Upper lobe of left lung (tissue), 6 donors: ENCODE data around the gene HIVEP3. TPM values are rescaled to one million over a fixed set of nuclear protein-coding genes. Genes with fewer than 3 reads are reported as not detected.

Experiments
- ATAC-seq, 2 donors: fragments of 200-7000 bp; cut with Tn5 transposase; one replicate each; pipeline ENCODE4 v1.9.1; 2022; ENCODE audit warnings: mild to moderate bottlenecking in 2 of 2, moderate library complexity in 2 of 2; ENCODE audit not compliant: low FRiP score in 2 of 2
- DNase-seq, 2 donors: peaks; one replicate each; pipeline ENCODE4 v3.0.0-alpha.2; 2019 to 2020
- H3K27ac ChIP-seq, 4 donors: fragments of 200-600 bp; sonication (generic); one replicate each; pipeline ENCODE4 v1.5.1; 2016 to 2019
- H3K27me3 ChIP-seq, 4 donors: fragments of 200-600 bp; sonication (generic); one replicate each; pipeline ENCODE4 v1.5.1; 2017 to 2019
- H3K36me3 ChIP-seq, 4 donors: fragments of 200-600 bp; sonication (generic); one replicate each; pipeline ENCODE4 v1.5.1; 2016 to 2019
- H3K4me1 ChIP-seq, 4 donors: fragments of 200-600 bp; sonication (generic); one replicate each; pipeline ENCODE4 v1.5.1; 2018 to 2019
- H3K4me3 ChIP-seq, 4 donors: fragments of 200-600 bp; sonication (generic); one replicate each; pipeline ENCODE4 v1.5.1; 2017 to 2019; ENCODE audit warnings: mild to moderate bottlenecking in 2 of 4, moderate library complexity in 1 of 4
- H3K9me3 ChIP-seq, 4 donors: fragments of 200-600 bp; sonication (generic); one replicate each; pipeline ENCODE4 v1.5.1; 2018 to 2019
- EP300 ChIP-seq, 4 donors: sonication (generic); formaldehyde crosslinking; IDR thresholded peaks; one replicate each; pipeline ENCODE4 v1.5.1; 2017; ENCODE audit warnings: antibody characterized with exemption in 4 of 4, control low read depth in 2 of 4
- POLR2A ChIP-seq, 4 donors: fragments of 450-650 bp; IDR thresholded peaks; one replicate each; pipeline ENCODE4 v1.5.1; 2016 to 2017; ENCODE audit warnings: antibody characterized with exemption in 4 of 4, mild to moderate bottlenecking in 2 of 4
- POLR2AphosphoS5 ChIP-seq, 2 donors: sonication (generic); formaldehyde crosslinking; IDR thresholded peaks; one replicate each; pipeline ENCODE4 v1.5.1; 2017; ENCODE audit warnings: antibody characterized with exemption in 2 of 2
- WGBS, 2 donors: methylation state at CpG; one replicate each; pipeline ENCODE4 v1.1.5; 2017 to 2018; 5-methylcytosine and 5-hydroxymethylcytosine counted together
- total RNA-seq, 6 donors: library from RNA; depleted of rRNA in 4 of 6; stranded (reverse); fragments of >200 nt in 4 of 6; gene quantifications; one replicate each; pipeline versions ENCODE4 v1.1.0 to v1.2.1, GENCODE V29; 2016 to 2021
- TF ChIP-seq, protein P1 (sequence below), 6 experiments: fragments of 450-650 bp in 4 of 6; fragments of 200-600 bp in 2 of 6; sonication (generic) in 2 of 6; IDR thresholded peaks; one replicate each; pipeline ENCODE4 v1.5.1; 2016 to 2019; ENCODE audit warnings: antibody characterized with exemption in 6 of 6
- donor health status: DM: no; HTN: no; CAD: no; lungs with moderate emphysema.
- donor health status: DM: no; HTN: yes; CAD: no; lungs with severe emphysema.

The HIVEP3 gene
- total RNA-seq, 6 donors from 2014 or later: 9.7 to 23.0 (median 11.6) TPM

DNA sequence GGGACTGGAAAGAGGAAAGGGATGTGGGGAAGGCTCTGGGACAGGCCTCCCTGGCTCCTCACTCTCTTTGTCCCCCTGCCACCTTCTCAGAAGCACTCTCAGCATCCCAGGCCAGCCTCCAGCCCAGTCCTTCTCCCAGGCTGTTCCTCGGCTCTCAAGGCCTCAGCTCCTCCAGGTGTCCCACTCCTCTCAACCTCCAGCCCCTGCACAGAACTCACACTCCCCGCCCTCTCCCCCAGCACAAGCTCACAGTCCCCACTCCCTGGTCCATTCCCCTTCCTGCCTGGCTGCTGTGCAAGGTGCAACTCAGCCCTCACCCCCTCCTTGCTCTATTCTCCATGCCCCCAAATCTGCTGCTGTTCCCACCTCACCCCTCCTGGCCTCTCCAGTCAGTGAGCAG lies 185.0 kb downstream of the HIVEP3 start:
- DNase-seq (no peak), ATAC-seq (no peak)
- Histone ChIP-seq H3K9me3 (no peaks in the 10 kb centered on the region), H3K36me3 (no peaks in the 10 kb centered on the region), H3K4me3 (no peak overlapping the region), H3K4me1 (peaks cover 42 to 59% (median 52%) of the 10 kb centered on the region in 4 donors), H3K27me3 (no peaks in the 10 kb centered on the region), H3K27ac (no peak overlapping the region)
- WGBS, 2 donors: 97 to 100% methylated on average over 2 of the region's 2 CpGs
- TF ChIP-seq POLR2AphosphoS5 (IDR thresholded peaks at IDR 0.05) (no peak), POLR2A (IDR thresholded peaks at IDR 0.05) (no peak), EP300 (IDR thresholded peaks at IDR 0.05) (no peak)
- TF ChIP-seq, protein P1, sequence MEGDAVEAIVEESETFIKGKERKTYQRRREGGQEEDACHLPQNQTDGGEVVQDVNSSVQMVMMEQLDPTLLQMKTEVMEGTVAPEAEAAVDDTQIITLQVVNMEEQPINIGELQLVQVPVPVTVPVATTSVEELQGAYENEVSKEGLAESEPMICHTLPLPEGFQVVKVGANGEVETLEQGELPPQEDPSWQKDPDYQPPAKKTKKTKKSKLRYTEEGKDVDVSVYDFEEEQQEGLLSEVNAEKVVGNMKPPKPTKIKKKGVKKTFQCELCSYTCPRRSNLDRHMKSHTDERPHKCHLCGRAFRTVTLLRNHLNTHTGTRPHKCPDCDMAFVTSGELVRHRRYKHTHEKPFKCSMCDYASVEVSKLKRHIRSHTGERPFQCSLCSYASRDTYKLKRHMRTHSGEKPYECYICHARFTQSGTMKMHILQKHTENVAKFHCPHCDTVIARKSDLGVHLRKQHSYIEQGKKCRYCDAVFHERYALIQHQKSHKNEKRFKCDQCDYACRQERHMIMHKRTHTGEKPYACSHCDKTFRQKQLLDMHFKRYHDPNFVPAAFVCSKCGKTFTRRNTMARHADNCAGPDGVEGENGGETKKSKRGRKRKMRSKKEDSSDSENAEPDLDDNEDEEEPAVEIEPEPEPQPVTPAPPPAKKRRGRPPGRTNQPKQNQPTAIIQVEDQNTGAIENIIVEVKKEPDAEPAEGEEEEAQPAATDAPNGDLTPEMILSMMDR (IDR thresholded peaks at IDR 0.05): no peak

DNA sequence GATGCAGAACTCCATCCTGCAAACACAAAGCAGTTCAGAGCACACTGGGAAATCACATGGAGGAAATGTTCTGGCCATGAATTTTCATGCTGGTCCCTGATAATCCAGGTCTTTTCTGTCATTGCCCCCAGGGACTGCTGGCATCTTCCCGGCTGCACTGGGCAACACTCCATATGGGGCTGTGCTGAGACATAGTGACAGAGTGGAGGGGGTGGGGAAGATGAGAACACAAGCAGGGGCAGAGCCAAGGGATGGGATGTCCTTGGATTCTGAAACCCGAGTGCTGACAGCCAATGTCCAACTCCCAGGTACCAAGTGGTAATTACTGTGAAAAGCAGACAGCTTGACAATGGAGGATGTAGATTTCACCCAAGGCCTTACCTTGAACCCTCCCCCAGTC lies 185.7 kb downstream of the HIVEP3 start:
- Histone ChIP-seq H3K27me3 (no peaks in the 10 kb centered on the region), H3K27ac (no peak overlapping the region), H3K36me3 (no peaks in the 10 kb centered on the region), H3K4me1 (peaks cover 43 to 59% (median 53%) of the 10 kb centered on the region in 4 donors), H3K9me3 (no peaks in the 10 kb centered on the region), H3K4me3 (no peak overlapping the region)
- DNase-seq (no peak), ATAC-seq (no peak)
- TF ChIP-seq, protein P1 (IDR thresholded peaks at IDR 0.05): no peak
- no peak for TF ChIP-seq POLR2A (IDR thresholded peaks at IDR 0.05)
- 82 to 100% methylated on average over 1 to 2 of the region's 2 CpGs for WGBS, 2 donors

DNA sequence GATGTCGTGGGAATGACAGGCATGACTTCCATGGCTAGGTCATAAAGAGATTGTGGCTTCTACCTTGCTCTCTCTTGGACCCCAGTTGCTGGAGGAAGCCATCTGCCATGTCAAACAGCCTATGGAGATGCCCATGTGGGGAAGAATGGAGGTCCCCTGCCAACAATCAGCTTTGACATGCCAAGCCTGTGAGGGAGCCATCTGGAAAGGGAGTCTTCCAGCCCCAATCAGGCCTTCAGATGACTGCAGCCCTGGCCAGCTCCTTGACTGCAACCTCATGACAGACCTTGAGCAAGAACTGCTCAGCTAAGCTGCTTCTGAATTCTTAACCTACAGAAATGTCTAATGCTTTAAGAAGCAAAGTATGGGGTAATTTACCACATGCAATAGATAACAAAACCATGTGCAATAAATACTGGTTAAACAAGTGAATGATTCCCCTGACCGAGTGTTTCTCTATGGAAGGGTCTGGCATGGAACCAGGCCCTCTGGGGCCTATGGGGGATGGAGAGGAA lies 187.1 kb downstream of the HIVEP3 start:
- Histone ChIP-seq H3K36me3 (no peaks in the 10 kb centered on the region), H3K4me3 (no peak overlapping the region), H3K27ac (no peak overlapping the region), H3K27me3 (no peaks in the 10 kb centered on the region), H3K4me1 (peaks cover 55 to 67% (median 58%) of the 10 kb centered on the region in 4 donors), H3K9me3 (no peaks in the 10 kb centered on the region)
- no peak for DNase-seq
- ATAC-seq: no peak
- 88 to 96% methylated on average over 2 of the region's 2 CpGs for WGBS, 2 donors
- TF ChIP-seq POLR2A (IDR thresholded peaks at IDR 0.05) (no peak), POLR2AphosphoS5 (IDR thresholded peaks at IDR 0.05) (no peak), EP300 (IDR thresholded peaks at IDR 0.05) (no peak)
- TF ChIP-seq, protein P1 (IDR thresholded peaks at IDR 0.05): no peak

DNA sequence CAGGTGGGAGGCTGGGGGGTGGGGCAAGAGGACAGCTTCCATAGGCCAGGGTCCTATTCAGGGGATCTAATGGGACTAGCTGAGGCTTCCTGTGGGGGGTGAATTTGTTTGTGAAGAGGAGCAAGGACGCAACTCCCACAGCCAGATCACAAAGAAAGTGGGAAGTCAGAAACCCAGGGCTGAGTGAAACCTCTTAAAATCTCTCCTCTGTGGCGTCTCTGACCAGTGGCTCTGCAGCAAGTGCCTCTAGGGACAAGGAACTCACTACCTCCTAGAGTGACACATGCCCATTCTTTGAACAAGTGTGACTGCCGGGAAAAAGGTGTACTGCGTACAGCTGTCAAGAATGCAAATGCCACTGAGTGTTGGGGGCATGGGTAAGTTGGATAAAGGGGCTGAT lies 187.9 kb downstream of the HIVEP3 start:
- H3K4me1 ChIP-seq: peaks cover 50 to 59% (median 53%) of the 10 kb centered on the region in 4 donors

More for the DNA sequence above, 187.9 kb downstream of the HIVEP3 start:
- TF ChIP-seq EP300 (IDR thresholded peaks at IDR 0.05) (no peak), POLR2A (IDR thresholded peaks at IDR 0.05) (no peak), POLR2AphosphoS5 (IDR thresholded peaks at IDR 0.05) (no peak)
- TF ChIP-seq, protein P1 (IDR thresholded peaks at IDR 0.05): no peak
- Histone ChIP-seq H3K9me3 (no peaks in the 10 kb centered on the region), H3K36me3 (no peaks in the 10 kb centered on the region), H3K4me3 (no peak overlapping the region), H3K27ac (no peak overlapping the region), H3K27me3 (no peaks in the 10 kb centered on the region)
- ATAC-seq: no peak
- no peak for DNase-seq
- 76 to 94% methylated on average over 3 to 4 of the region's 4 CpGs for WGBS, 2 donors
